HepG2 (cell line): ENCODE data around the gene PDE9A. TPM values are rescaled to one million over a fixed set of nuclear protein-coding genes. Genes with fewer than 3 reads are reported as not detected.

Source experiments
- AFF4 ChIP-seq: sonication (generic); formaldehyde crosslinking; IDR thresholded peaks from 2 replicates; pipeline ENCODE4 v1.4.0; 2020; ENCODE audit warnings: missing genetic modification reagents
- ARID5B ChIP-seq: IDR thresholded peaks from 2 replicates; pipeline ENCODE4 v1.4.0; 2020; ENCODE audit warnings: mild to moderate bottlenecking, missing genetic modification reagents
- ATRX ChIP-seq: sonication (generic); formaldehyde crosslinking; IDR thresholded peaks from 2 replicates; pipeline ENCODE4 v1.4.0; 2020; ENCODE audit warnings: missing genetic modification reagents, borderline replicate concordance
- ETV5 ChIP-seq: IDR thresholded peaks from 2 replicates; pipeline ENCODE4 v1.6.1; 2018; ENCODE audit warnings: missing biosample characterization, missing genetic modification reagents, inconsistent platforms, borderline replicate concordance
- MAZ ChIP-seq, 2 experiments: sonication (generic) in 1 of 2; formaldehyde crosslinking in 1 of 2; IDR thresholded peaks; 2 replicates each; pipeline versions ENCODE4 v1.5.0 to v1.6.1; 2012 to 2020; ENCODE audit warnings: low read depth in 2 of 2, mild to moderate bottlenecking in 2 of 2, borderline replicate concordance in 1 of 2, improper control_type of control experiment in 1 of 2, low read length in 1 of 2, missing genetic modification reagents in 1 of 2, moderate library complexity in 1 of 2
- PBX2 ChIP-seq: IDR thresholded peaks from 2 replicates; pipeline ENCODE4 v1.6.1; 2016; ENCODE audit warnings: control low read depth
- TOE1 ChIP-seq: sonication (generic); formaldehyde crosslinking; IDR thresholded peaks from 2 replicates; pipeline ENCODE4 v1.4.0; 2020; ENCODE audit warnings: mild to moderate bottlenecking, missing genetic modification reagents
- ZNF407 ChIP-seq: sonication (generic); formaldehyde crosslinking; IDR thresholded peaks from one replicate; pipeline ENCODE4 v1.5.1; 2020; ENCODE audit warnings: mild to moderate bottlenecking, missing genetic modification reagents; ENCODE audit errors: not compliant biosample characterization
- ZNF614 ChIP-seq: IDR thresholded peaks from 2 replicates; pipeline ENCODE4 v1.6.1; 2018; ENCODE audit warnings: missing biosample characterization, missing genetic modification reagents, inconsistent platforms, borderline replicate concordance
- ZNF792 ChIP-seq: IDR thresholded peaks from 2 replicates; pipeline ENCODE4 v1.6.1; 2016
- polyA plus RNA-seq, 8 experiments: library from polyadenylated mRNA; depleted of rRNA in 3 of 8; stranded (reverse) in 7 of 8; unstranded in 1 of 8; fragments of >200 nt; fragmentation: Illumina TruSeq in 4 of 8; extraction: Trizol in 4 of 8; gene quantifications; 2 replicates each; pipeline versions ENCODE4 v1.2.1 to v1.2.3, GENCODE V29; 2011 to 2016; ENCODE audit warnings: low read depth in 4 of 8, missing spikeins in 1 of 8, mixed read lengths in 1 of 8; ENCODE audit not compliant: insufficient read depth in 1 of 8
- total RNA-seq, 5 experiments: library from RNA; depleted of rRNA; stranded (reverse); fragments of >200 nt; fragmentation: Illumina TruSeq; extraction: Trizol; gene quantifications; 2 replicates each; pipeline ENCODE4 v1.2.3, GENCODE V29; 2016; ENCODE audit warnings: low read depth in 1 of 5

Gene PDE9A
- total and polyA plus RNA-seq, 2 of the 13 experiments (the other 11 are each of a cell fraction or from before 2014, with no cell fraction given): 4.6 to 19.7 TPM

GRCh38 chr21:42608446-42608845 lies 45.0 kb upstream of the PDE9A start (continued):
- no peak for TF ChIP-seq ARID5B (CRISPR knock-in tag)
- TF ChIP-seq ZNF407 (CRISPR knock-in tag): no peak
- no peak for TF ChIP-seq ETV5 (CRISPR knock-in tag)
- TF ChIP-seq TOE1 (CRISPR knock-in tag): no peak
- no peak for TF ChIP-seq AFF4
- no peak for TF ChIP-seq PBX2 (CRISPR knock-in tag)
- TF ChIP-seq MAZ (IDR thresholded peaks at IDR 0.05; ENCODE audit: borderline replicate concordance, low read depth, low read length): no peak
- TF ChIP-seq MAZ (CRISPR knock-in tag; IDR thresholded peaks at IDR 0.05; ENCODE audit: low read depth): no peak
- no peak for TF ChIP-seq ZNF792
- no peak for TF ChIP-seq ATRX
- TF ChIP-seq ZNF614 (CRISPR knock-in tag): no peak
